ENCODE results near the gene OTULIN.

The OTULIN gene

GRCh38 chr5:14669415-14669814 lies 4.9 kb downstream of the OTULIN start:
- no peak for DNase-seq

- no peak for DNase-seq
Measured at GRCh38 chr5:14669975-14670374, 5.5 kb downstream of the OTULIN start.

DNA sequence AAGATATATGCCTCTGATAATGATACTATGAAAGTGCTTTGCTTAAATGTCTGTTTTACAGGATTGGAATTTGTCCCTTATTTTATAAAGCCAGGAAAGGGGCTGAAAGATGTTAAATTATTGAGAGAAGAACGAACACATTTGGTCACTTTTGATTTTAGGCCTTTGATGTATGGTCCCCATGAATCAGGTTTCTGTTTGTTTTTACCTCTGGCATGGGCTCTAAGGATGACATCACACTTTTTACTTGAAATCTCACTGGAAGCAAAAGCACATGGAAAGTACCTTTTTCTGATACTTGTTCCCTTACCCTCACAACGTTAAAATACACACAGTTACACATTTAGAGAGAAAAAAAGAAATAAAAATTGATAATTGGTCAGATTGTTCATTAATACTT lies 6.9 kb downstream of the OTULIN start:
- DNase-seq, result peak; percentile 13

GRCh38 chr5:14672082-14672481 lies 7.6 kb downstream of the OTULIN start:
- DNase-seq, result no peak

DNA sequence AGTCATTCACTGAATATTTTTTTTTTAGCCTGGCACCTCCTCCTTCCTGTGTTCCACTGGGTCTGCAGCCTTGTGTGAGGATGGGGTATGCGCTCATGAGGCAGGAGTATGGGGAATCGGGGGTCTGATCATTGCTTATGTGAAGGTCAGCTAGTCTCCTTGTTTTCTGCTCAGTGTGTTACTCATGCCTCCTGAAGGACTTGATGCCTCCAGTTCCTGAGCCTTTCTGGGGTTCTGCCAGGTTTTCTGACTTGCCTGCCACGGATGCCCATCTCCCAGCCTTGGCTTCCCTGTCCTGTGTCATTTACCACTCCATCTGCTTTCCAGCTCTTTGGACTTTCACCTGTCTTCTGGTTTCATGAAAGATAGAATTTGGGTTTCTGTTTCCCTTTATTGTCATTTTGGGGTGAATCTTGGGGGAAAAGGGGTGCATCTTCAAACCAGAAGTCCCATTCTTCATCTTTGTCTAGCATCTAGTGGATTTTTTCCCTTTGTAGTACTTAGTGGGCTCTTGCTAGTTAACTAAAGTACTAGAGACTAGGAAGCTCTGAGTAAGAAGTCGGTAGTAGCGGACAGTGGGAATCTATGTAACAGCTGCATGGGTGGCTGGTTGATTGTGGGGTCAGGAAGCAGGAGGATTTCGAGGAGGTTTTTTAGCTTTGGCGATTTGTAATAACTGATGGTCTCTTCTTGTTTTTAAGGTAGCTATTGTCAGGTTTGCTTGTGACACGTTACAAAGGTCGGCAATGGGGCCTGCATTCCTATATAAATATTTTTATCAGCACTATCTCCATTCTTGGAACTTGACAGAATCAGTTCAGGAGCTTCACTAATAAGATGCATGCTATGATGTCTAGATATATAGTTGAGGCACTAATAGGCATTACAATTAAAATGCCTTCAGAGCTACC lies 8.2 kb downstream of the OTULIN start:
- no peak for DNase-seq

GRCh38 chr5:14673443-14673842 lies 8.9 kb downstream of the OTULIN start:
- no peak for DNase-seq

DNA sequence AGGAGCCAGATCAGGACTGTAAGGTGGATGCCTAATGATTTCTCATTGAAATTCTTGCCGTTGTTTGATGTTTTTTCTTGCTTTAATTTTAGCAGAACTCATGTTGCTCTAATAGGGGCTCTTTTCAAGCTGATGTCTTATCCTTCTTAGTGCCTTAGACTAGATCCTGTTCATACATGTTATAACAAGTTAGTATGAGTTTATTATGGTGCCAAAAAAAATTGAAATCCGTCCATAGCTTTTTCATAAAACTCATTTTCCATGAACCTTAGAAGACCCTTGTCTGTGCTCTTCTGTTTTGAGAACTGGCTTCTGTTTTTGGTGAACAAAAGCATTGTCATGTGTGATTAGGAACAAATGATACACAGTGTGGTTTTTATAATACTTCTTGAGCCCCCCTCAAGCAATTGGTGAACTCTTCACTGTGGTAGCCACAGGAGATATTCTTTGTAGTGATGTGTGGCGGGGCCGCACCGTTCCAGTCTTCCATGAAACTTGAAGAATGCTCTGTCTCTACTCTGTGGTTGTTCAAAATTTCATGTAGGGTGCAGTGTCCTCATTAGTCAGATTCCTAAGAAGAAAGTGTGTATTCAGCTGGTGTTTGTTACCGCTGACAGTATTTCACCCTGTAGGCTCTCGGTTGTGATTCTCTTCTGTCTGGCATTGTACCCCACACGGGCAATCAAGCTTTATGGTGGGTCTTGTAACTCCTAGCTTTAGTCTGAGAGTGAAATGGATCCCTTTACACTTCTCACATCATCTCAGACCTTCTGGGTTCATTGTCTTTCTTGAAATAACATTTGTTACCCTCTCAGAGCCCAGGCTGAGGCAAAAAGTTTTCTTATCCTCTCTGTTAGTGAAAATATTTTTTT lies 10.7 kb downstream of the OTULIN start:
- no peak for DNase-seq

GRCh38 chr5:14675865-14676300 lies 11.4 kb downstream of the OTULIN start:
- no peak for DNase-seq

- DNase-seq, result no peak
Measured at GRCh38 chr5:14676320-14676719, 11.8 kb downstream of the OTULIN start.

DNA sequence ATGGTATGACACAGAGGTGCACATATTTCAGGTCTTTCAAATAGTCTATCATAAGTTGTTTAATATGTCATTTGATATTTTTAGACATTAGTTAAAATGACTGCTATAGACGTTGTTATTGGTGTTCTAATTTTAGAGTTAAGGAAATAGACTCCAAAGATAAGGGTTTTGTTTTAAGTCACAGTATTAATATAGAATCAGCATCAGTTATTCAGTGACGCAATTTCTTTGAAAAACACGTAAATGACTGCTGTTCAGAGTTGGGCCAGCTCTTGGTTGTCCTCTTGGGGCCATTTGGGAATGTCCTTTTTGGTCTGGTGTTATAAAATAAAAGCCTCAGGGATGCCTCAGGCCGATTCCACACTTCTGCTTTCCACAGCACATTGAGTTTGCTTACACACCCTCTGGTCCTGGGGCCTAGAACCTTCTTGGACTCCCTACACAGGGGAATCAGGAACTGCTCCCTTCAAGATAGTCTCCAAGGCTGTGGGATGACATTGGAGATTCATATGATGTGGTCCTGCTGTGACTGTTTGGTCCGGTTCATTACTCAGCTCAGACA lies 14.3 kb downstream of the OTULIN start:
- DNase-seq, result no peak

GRCh38 chr5:14679595-14679994 lies 15.1 kb downstream of the OTULIN start:
- DNase-seq, result no peak

DNA sequence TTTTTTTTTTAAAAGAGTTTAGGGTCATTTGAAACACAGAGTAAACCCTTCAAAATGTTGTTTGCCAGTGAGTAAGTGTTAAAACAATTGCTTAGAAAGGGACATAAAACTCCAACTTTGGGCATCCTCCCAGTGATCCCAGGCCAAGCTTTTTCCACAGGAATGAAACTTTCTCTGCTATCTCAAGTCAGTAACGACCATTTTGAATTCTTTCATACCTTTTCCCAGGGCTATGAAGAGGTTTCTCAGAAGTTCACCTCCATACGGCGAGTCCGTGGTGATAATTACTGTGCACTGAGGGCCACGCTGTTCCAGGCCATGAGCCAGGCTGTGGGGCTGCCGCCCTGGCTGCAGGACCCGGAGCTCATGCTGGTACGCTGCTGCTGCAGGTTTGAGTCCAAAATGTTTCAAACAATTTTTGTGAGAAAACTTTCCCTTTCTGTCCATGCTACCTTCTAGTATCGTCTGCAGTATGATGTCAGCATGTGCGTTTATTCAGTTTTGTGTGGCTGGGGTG lies 16.8 kb downstream of the OTULIN start:
- no peak for DNase-seq

DNA sequence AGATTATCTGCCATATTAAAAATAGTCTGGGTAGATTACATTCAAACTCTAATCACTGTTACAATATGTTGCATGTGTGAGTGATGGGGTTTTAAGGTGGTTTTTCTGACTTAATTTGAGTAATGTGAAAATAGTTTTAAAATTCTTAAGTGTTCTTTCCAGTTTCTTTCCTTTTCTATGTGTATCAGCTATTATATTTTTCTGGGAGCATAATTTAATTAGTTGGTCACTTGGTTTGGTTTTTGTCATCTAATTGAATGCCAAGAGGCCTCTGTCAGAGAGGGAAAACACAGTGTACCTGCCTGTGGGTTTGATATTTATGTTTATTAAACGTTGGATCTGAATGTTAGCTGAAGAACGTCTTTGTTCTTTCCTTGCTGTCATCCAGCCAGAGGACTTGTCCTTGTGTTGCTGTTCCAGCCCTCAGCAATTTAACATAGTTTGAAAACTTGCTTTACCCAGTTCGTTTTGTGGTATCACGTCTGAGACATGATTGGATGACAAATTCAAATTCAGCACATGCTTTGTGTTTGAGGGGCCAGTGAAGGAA lies 19.5 kb downstream of the OTULIN start:
- DNase-seq, result no peak

- DNase-seq, result no peak
Measured at GRCh38 chr5:14684757-14685156, 20.2 kb downstream of the OTULIN start.

DNA sequence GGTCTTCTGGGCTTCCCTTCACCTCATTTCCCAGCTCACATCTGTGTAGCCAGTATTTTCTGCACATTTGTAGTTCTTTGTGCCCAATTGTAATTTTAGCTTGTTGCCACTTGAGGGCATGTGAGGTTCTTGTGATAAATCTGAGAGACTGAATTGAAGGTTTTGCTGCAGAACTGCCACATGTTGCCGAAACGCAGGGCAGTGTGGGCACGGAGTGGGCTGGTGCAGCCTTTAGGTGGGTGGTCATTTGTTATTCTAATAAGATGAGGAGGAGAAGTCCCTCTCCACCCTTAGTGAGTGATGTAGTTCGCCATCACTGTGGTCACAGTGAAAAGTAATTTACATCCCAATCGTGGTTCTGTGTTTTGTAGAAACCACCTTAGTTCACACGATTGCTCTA lies 21.2 kb downstream of the OTULIN start:
- DNase-seq, result peak; percentile 3

- no peak for DNase-seq
Measured at GRCh38 chr5:14686517-14686916, 22.0 kb downstream of the OTULIN start.

DNA sequence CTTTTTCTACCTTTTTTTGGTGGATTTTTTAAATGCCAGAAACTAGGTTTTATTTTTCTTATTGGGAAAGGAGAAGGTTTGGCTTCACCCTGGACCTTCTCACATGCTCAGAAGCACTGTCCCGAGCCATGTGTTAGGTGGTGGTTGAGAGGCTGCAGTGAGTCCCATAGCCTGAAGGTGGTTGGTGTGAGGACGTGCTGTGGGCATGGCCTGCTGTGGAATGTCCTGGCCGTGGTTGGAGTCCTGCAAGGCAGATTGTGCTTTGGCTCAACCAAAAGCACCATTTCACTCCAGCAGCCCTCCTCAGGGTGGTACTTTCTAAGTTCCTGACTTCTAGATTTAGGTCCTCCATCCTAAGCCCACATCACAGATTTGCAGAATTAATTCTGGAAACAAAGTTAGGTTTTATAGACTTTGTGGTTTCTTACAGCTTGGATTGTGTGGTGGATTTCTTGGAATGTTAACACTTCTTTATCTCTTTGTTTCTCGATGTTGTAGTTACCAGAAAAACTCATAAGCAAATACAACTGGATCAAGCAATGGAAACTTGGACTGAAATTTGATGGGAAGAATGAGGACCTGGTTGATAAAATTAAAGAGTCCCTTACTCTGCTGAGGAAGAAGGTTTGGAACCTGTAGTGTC lies 22.6 kb downstream of the OTULIN start:
- DNase-seq, result no peak

- no peak for DNase-seq
Measured at GRCh38 chr5:14693070-14693469, 28.6 kb downstream of the OTULIN start.

- no peak for DNase-seq
Measured at GRCh38 chr5:14695152-14695551, 30.6 kb downstream of the OTULIN start.

- no peak for DNase-seq
Measured at GRCh38 chr5:14696057-14696456, 31.5 kb downstream of the OTULIN start.

GRCh38 chr5:14696851-14697250 lies 32.3 kb downstream of the OTULIN start:
- DNase-seq, result no peak

- DNase-seq, result no peak
Measured at GRCh38 chr5:14698495-14698894, 34.0 kb downstream of the OTULIN start.
